Fibroblast of pulmonary artery (primary cell): Measurements from ENCODE around the gene EFCAB3.
A peak's percentile ranks its signal among the peaks of the same experiment; 100 is the strongest.
"Not testable (repeated sequence)": the region's sequence is repeated elsewhere in the genome, so short reads cannot be mapped to it uniquely, and the experiment has no call there.

Experiments
- DNase-seq: peaks from one replicate; pipeline ENCODE4 v3.0.0-alpha.2; 2010; ENCODE audit warnings: low read depth
- H3K4me3 ChIP-seq: replicated peaks from 2 replicates; pipeline ENCODE4 v1.5.1; 2011; ENCODE audit warnings: low read depth, mild to moderate bottlenecking, control low read depth, low read length, moderate library complexity
- TF ChIP-seq, protein P1 (sequence below): IDR thresholded peaks from 2 replicates; pipeline ENCODE4 v1.5.1; 2011; ENCODE audit warnings: mild to moderate bottlenecking, control low read depth, low read length, inconsistent platforms; ENCODE audit errors: missing control alignments

EFCAB3 gene

DNA sequence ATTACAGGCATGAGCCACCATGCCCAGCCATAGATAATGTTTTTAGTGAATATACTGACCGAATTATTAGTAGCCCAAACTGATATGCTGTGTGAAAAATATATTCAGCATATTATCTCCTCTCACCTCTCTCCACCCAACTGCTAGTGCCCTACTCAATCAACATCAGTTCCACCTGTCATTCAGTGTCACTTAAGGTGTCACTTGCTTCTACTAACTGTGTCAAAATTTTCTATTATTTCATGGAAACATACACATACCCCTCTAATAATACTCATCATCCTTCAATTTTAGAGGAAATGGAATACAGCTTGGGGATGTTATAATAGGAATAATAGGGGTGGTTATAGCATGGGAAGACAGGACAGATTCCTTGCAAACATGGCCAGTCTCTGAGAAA is 12.6 kb downstream of the EFCAB3 start:
- no peak for DNase-seq
- H3K4me3 ChIP-seq, result no peak overlapping the region
- TF ChIP-seq, protein P1, sequence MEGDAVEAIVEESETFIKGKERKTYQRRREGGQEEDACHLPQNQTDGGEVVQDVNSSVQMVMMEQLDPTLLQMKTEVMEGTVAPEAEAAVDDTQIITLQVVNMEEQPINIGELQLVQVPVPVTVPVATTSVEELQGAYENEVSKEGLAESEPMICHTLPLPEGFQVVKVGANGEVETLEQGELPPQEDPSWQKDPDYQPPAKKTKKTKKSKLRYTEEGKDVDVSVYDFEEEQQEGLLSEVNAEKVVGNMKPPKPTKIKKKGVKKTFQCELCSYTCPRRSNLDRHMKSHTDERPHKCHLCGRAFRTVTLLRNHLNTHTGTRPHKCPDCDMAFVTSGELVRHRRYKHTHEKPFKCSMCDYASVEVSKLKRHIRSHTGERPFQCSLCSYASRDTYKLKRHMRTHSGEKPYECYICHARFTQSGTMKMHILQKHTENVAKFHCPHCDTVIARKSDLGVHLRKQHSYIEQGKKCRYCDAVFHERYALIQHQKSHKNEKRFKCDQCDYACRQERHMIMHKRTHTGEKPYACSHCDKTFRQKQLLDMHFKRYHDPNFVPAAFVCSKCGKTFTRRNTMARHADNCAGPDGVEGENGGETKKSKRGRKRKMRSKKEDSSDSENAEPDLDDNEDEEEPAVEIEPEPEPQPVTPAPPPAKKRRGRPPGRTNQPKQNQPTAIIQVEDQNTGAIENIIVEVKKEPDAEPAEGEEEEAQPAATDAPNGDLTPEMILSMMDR, result no peak

DNA sequence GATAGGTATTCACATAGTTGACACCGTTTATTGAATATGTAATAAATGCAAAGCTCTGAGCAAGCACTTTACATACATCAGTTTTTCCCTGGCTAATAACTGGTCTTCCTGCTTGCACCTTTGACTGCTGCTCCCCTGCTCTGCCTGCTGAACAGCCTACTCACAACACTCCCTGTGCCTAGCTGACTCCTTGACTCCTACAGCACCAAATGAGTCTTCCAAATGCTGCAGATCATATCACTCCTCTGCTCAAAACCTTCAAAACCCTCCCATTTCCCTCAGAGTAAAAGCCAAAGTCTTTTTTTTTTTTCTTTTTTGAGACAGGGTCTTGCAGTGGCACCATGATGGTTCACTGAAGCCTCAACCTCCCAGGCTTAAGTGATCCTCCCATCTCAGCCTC is 18.5 kb downstream of the EFCAB3 start:
- H3K4me3 ChIP-seq, result no peak overlapping the region
- TF ChIP-seq, protein P1, result no peak
- no peak for DNase-seq

DNA sequence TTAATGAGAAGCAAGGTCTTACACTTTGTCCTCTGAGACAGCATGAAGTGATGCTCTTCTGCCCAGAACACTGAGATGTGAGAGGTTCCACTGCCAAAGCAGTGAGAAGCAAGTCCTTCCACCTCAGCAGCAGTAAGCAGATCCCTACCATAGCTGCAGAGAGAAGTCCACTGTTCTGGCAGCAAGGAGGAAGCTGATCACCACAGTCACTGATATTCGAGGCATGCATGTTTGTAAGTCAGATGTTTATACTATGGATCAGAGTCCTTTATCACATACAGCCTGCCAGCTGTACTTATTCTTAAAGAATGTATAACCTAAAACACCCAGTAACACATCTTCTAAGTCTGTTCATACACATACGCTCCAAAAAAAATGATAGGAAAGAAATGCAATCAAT is 25.1 kb downstream of the EFCAB3 start:
- H3K4me3 ChIP-seq, result no peak overlapping the region
- TF ChIP-seq, protein P1, result no peak
- DNase-seq, result no peak

DNA sequence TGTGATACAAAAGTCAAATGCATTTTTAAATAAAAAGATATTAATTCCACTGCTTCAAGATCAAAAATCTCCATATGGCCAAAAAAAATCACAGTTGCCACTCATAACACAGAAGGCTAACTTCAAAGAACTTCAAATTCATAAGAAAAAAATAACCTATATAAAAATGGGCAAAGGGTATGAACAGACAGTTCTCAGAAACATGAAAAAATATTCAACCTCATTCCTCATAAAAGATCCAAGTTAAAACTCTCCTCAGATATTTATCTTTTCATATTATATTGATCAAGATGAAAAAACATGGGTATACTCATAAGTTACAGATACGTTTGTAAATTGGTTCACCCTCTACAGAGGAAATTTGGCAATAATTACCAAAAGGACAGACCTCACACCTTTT is 32.7 kb downstream of the EFCAB3 start:
- DNase-seq, H3K4me3 ChIP-seq: not testable (repeated sequence)

DNA sequence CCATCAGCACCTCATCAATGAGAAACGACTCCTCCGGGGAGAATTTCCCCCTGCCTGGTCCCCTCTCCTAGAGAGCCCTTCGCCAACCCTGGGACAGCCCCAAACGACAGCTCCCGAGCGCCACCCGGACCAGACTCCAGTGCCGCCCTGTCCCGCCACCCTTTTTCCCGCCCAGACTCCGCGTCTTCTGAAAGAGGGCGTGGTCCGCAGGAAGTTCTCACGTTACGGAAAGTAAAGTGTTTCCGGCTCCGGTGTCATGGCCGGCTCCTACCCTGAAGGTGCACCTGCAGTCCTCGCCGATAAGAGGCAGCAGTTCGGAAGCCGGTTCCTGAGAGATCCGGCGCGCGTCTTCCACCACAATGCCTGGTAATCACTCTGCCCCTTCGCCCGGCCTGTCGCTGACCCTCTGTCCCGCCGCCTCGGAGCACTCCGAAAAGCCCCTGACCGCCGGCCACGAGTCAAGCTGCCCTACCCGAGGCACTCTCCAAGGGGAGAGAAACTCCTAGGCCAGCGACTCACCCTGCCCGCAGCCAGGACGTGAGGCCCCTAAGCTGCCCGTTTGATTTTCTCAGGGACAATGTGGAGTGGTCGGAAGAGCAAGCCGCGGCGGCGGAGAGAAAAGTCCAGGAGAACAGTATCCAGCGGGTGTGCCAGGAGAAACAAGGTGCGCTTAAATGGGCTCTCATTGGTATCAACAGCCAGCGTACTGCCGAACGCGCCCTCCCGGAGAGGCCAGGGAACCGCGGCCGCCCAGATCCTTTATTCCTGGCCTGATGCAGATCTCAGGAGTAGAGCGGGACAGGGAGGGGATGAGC is 43.5 kb downstream of the EFCAB3 start, which contains the start of gene METTL2A:
METTL2A (plus strand) TSS at position 251 of the 815 bp plus-strand sequence; CDS start at position 257, 6 bp downstream.
- TF ChIP-seq, protein P1, result peak; percentile 10
- peak; percentile 75 for DNase-seq
- H3K4me3 ChIP-seq, result peak within 1 kb of the TSS; percentile 78

DNA sequence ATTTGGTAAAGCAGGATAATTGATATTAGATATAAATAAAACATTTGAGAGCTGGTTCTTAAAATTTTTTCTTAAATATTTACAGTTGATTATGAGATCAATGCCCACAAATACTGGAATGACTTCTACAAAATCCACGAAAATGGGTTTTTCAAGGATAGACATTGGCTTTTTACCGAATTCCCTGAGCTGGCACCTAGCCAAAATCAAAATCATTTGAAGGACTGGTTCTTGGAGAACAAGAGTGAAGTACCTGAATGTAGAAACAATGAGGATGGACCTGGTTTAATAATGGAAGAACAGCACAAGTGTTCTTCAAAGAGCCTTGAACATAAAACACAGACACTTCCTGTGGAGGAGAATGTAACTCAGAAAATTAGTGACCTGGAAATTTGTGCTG is 45.9 kb downstream of the EFCAB3 start:
- DNase-seq, H3K4me3 ChIP-seq: not testable (repeated sequence)

DNA sequence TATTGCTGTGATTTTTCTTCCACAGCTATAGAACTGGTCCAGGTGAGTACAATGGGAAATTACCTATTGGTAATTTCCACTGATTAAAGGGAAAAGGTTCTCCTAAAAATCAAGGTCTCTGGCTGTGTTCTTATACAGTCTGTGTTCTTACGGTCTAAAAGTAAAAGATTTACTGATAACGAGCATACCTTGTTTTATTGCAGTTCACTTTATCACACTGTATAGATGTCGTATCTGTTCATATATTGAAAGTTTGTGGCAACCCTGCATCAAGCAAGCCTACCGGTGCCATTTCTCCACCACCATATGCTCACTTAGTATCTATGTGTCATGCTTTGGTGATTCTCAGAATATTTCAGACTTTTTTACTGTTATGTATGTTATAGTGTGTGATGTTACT is 54.9 kb downstream of the EFCAB3 start:
- not testable (repeated sequence) for DNase-seq

DNA sequence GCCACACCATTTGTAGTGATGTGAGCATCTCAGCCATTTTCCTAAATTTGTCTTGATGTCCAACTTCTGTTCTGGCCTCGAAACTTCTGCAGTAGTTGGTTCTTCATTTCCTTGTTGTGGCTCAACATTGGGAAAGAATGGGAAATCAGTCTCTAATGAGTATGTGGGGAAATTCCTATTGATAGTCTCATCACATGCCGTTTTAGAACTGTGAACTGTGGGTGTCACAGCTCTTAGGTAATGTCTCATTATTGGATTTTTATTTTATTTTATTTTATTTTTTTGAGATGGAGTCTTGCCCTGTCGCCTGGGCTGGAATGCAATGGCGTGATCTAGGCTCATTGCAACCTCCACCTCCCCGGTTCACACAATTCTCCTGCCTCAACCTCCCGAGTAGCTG is 60.8 kb downstream of the EFCAB3 start:
- DNase-seq, H3K4me3 ChIP-seq: not testable (repeated sequence)

More for the DNA sequence above, 54.9 kb downstream of the EFCAB3 start:
- H3K4me3 ChIP-seq, result not testable (repeated sequence)

DNA sequence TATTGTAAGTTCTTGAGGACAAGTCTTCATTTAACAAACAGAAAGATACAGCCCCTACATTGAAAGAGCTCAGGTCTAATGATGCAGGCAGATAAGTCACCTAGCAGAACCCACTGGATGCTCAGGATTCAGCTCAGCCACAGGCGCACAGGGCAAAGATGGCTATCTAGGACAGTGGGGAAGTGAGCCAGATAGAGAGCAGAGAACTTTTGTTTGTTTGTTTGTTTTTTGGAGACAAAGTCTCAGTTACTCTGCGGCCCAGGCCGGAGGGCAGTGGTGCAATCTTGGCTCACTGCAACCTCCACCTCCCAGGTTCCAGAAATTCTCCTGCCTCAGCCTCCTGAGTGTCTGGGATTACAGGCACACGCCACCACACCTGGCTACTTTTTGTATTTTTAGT is 63.7 kb downstream of the EFCAB3 start:
- TF ChIP-seq, protein P1, result no peak
- H3K4me3 ChIP-seq, result no peak overlapping the region
- no peak for DNase-seq

DNA sequence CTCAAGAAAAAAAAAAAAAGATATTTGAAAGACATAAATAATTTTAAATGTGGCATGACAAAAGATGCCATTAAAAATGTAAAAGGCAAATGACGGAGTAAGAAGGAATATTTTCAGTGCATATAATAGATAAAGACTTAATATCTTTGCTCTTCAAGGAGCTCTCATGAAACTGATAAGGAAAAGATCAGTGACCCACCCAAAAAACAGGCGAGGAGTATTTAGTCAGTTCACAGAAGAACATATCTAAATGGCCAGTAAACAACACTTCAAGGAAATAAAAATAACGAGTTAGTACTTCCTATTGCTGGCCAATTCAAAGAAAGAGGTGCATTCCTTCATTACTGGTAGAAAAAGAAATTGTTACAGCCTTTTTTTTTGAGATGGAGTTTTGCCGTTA is 65.4 kb downstream of the EFCAB3 start:
- DNase-seq, H3K4me3 ChIP-seq: not testable (repeated sequence)

DNA sequence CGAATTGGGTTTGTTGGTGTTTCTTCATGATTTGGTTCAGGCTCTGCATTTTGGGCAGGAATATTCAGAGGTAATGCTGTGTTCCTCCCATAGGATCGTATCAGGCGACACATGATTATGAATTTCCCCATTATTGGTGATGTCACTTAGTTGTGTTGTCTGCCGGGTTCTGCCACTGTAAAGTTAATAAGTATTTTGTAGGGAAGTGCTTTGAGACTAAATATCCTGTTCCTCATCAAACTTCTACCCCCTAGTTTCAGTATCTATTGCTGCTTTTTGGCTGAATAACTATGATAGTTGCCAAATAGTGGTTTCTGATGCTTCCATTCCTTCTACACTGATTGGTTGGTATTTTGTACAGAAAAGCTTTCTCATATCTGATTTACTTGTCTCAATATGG is 71.8 kb downstream of the EFCAB3 start:
- not testable (repeated sequence) for H3K4me3 ChIP-seq, DNase-seq

DNA sequence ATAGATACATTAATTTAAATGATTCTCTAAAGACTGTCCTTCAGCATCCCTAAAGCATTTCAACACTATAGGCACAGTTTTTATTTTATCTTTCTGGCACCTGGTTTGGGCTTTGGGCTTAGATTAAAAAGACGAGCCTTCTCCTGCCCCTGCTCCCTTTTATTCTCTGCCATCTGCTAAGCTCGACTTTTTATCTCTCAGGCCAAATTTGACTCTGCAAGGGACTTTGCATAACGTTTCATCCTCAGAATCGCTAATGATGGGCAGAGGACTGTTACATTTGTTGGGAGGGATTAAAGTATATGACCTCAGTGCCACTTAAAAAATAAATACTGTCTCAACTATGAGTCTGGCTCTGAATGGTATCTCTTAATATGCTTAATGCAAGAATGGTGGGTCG is 72.7 kb downstream of the EFCAB3 start:
- not testable (repeated sequence) for H3K4me3 ChIP-seq, DNase-seq

DNA sequence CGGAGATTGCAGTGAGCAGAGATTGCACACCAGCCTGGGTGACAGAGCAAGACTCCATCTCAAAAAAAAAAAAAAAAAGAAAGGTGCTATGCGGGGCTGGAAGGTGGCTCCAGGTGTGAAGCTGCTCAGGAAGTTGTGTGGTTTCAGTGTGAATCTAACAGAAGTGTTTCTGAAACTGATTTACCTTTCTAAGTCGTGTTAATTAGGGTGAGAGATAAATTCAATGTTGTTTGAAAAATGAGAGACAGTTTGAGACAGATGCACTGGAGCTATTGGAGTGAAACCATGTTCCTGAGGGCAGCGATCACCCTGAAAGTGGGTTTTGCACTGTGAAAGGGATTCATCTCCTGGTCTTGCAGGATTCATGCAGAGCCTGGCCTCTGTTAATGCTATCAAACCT is 73.3 kb downstream of the EFCAB3 start:
- DNase-seq, H3K4me3 ChIP-seq: not testable (repeated sequence)
